ENCODE measurements around the gene PTPRR. TPM values are rescaled to one million over a fixed set of nuclear protein-coding genes. Genes with fewer than 3 reads are reported as not detected.

PTPRR gene
- total RNA-seq, 1 donor from 2014 or later, result 0.98 TPM

DNA sequence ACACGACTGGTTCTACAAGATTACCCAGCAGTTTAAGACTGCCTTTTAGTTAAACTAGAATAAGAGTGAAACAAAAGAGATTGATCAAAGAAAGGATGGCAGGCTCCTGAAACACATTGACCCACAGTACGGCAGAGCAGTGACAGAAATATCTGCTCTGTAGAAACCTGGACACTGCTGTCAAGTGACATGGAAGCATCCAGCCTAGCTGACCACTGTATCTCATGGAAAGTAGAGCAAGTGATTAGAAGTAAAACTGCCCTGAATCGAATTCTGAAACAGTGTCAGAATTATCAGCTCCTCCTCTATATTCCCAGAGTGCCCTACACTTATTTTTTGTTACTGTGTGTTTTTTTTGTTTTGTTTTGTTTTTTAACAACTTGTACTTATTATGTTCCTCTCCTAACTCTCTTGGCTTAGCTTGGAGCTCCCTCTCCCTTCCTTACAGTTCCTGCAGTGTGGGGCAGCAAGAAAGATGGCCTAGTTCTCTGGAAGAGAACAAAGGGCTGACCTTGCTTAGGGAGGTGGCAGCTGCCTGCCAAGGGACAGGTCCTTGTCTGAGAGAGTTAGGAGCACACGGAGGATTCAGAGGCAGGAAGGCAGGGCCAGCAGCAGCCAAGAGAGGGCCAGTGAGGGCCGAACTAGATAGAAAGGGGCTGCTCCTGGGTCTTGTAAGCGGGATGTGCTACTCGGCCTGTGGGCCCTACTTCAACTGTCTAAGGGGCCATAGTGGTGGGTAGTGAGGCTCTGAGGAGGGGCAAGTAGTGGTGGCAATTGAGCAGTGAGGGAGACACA is 97.2 kb downstream of the PTPRR start:
- H3K4me3 ChIP-seq, result no peak overlapping the region
- no peaks in the 10 kb centered on the region for H3K9me3 ChIP-seq
- intact Hi-C loops (cut with DNase I), result no loop called here
- DNase-seq (ENCODE audit: extremely low spot score in 2 of 2), result no peak
- H3K27me3 ChIP-seq, result no peaks in the 10 kb centered on the region
- H3K4me1 ChIP-seq, result no peaks in the 10 kb centered on the region
- H3K27ac ChIP-seq, result no peak overlapping the region
- no peaks in the 10 kb centered on the region for H3K36me3 ChIP-seq
- no peak for TF ChIP-seq POLR2A (IDR thresholded peaks at IDR 0.05)
- no peak for TF ChIP-seq POLR2AphosphoS5 (IDR thresholded peaks at IDR 0.05; ENCODE audit: insufficient read depth in 1 of 2, low read depth in 1 of 2)
- TF ChIP-seq CTCF (IDR thresholded peaks at IDR 0.05), result no peak

DNA sequence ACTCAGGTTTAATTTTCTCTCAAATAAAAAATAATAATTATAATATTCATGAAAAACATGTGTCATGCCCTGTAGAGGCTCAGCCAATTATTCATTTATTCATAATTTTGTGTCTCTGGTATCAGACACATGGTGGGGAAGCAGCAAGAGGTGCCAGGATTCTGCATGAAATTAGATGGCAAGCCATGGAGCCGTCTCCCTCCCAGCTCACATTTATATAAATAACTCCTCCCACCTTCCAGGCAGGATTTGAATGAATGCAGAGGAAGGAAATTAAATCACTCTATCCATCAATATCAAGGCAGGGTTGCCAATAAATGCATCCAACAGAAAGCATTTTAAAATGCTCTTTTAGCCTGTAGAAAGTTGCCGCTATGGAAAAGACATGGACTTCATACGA is 98.1 kb downstream of the PTPRR start:
- intact Hi-C loops (cut with DNase I), result no loop called here
- DNase-seq (ENCODE audit: extremely low spot score in 2 of 2), result no peak
- Histone ChIP-seq H3K27ac (no peak overlapping the region), H3K27me3 (no peaks in the 10 kb centered on the region), H3K9me3 (no peaks in the 10 kb centered on the region), H3K36me3 (no peaks in the 10 kb centered on the region), H3K4me1 (no peaks in the 10 kb centered on the region), H3K4me3 (no peak overlapping the region)
- no peak for TF ChIP-seq POLR2AphosphoS5 (IDR thresholded peaks at IDR 0.05; ENCODE audit: insufficient read depth in 1 of 2, low read depth in 1 of 2)
- no peak for TF ChIP-seq POLR2A (IDR thresholded peaks at IDR 0.05)
- no peak for TF ChIP-seq CTCF (IDR thresholded peaks at IDR 0.05)

- Histone ChIP-seq H3K27ac (no peak overlapping the region), H3K4me1 (no peaks in the 10 kb centered on the region), H3K27me3 (no peaks in the 10 kb centered on the region), H3K4me3 (no peak overlapping the region), H3K9me3 (no peaks in the 10 kb centered on the region), H3K36me3 (no peaks in the 10 kb centered on the region)
- DNase-seq (ENCODE audit: extremely low spot score in 2 of 2), result no peak
- intact Hi-C loops (cut with DNase I), result no loop called here
- no peak for TF ChIP-seq POLR2AphosphoS5 (IDR thresholded peaks at IDR 0.05; ENCODE audit: insufficient read depth in 1 of 2, low read depth in 1 of 2)
- no peak for TF ChIP-seq POLR2A (IDR thresholded peaks at IDR 0.05)
- TF ChIP-seq CTCF (IDR thresholded peaks at IDR 0.05), result no peak
Observed at GRCh38 chr12:70815971-70816391, 104.6 kb downstream of the PTPRR start.

DNA sequence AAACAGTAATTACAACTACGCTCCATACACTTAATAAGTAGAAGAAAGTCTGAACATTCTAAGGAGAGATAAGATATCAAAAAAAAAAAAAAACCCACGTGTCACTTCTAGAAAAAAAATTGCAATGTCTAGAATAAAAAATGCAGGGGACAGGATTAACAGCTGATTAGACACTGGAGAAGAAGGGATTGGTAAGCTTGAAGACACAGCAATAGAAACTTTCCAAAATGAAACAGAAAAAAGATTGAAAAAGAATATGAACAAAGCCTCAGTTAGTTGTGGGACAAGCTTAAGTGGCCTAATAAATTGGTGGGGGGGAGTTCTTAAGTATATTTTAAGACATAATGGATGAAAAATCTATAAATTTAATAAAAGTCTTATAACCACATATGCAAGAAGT is 105.5 kb downstream of the PTPRR start:
- intact Hi-C loops (cut with DNase I), result no loop called here
- H3K36me3 ChIP-seq, result no peaks in the 10 kb centered on the region
- DNase-seq (ENCODE audit: extremely low spot score in 2 of 2), result no peak
- no peak overlapping the region for H3K4me3 ChIP-seq
- H3K4me1 ChIP-seq, result no peaks in the 10 kb centered on the region
- no peaks in the 10 kb centered on the region for H3K27me3 ChIP-seq
- H3K27ac ChIP-seq, result no peak overlapping the region
- TF ChIP-seq CTCF (IDR thresholded peaks at IDR 0.05) (no peak), POLR2AphosphoS5 (IDR thresholded peaks at IDR 0.05; ENCODE audit: insufficient read depth in 1 of 2, low read depth in 1 of 2) (no peak), POLR2A (IDR thresholded peaks at IDR 0.05) (no peak)
- no peaks in the 10 kb centered on the region for H3K9me3 ChIP-seq

DNA sequence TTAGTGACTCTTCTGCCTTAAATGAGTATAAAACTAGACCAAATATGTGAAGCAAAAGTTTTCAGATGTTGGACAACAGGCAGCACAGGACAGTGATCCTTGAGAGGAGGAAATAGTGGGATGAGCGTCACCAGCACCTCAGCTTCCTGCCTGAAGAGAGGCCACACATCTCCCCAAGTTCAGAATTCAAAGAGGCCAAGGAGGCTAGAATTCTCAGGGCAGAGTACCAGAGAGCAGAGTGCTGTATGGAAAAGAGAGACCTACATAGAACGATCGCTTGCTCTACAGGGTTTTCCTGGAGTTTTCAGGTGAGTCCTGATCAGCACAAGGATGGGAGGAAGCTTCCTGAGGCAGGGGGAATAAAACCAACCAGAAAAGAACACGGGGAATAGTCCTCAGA is 107.0 kb downstream of the PTPRR start:
- Histone ChIP-seq H3K4me3 (no peak overlapping the region), H3K27me3 (no peaks in the 10 kb centered on the region), H3K27ac (no peak overlapping the region), H3K9me3 (no peaks in the 10 kb centered on the region), H3K36me3 (no peaks in the 10 kb centered on the region), H3K4me1 (no peaks in the 10 kb centered on the region)
- TF ChIP-seq POLR2AphosphoS5 (IDR thresholded peaks at IDR 0.05; ENCODE audit: insufficient read depth in 1 of 2, low read depth in 1 of 2) (no peak), POLR2A (IDR thresholded peaks at IDR 0.05) (no peak), CTCF (IDR thresholded peaks at IDR 0.05) (no peak)
- intact Hi-C loops (cut with DNase I), result no loop called here
- no peak for DNase-seq (ENCODE audit: extremely low spot score in 2 of 2)
